NCI-H2171 (cell line): ENCODE results near the gene ADGRL1.
"Not testable (repeated sequence)": the region's sequence is repeated elsewhere in the genome, so short reads cannot be mapped to it uniquely, and the experiment has no call there.

Experiments used
- DNase-seq: peaks from one replicate; lab custom pipeline; 2025; lab: John Stamatoyannopoulos, UW

Gene ADGRL1

DNA sequence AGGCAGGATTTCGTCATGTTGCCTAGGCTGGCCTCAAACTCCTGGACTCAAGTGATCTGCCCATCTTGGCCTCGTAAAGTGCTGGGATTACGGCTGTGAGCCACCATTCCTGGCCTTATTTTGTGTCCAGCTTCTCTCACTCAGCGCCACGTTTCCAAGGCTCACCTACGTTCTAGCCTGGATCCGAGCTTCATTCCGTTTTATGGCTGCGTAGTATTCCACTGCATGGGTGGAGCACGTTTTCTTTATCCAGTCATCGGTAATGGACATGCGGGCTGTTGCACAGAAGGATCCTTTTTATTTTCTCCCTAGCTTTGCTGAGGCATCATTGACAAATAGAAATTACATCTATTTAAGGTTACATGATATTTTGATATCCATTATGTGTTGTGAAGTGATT is 16.6 kb downstream of the ADGRL1 start:
- no peak for DNase-seq

DNA sequence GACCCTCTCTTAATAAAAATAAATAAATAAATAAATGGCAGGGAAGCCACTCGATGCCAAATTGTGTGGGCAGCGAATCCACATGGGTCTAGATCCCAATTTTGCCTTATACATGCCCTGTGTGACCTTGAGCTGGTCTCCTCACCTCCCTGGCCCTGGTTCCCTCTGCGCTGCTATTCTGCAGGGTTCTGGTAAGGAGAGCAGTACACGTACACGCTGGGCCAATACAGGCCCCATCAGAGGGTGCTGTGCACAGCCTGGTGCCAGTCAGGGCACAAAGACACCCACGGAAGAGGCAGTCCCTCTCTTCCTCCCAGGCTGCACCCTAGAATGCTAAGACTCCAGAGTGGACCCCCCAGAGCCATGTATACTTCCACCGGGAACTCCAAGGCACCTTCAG is 17.9 kb downstream of the ADGRL1 start:
- not testable (repeated sequence) for DNase-seq

DNA sequence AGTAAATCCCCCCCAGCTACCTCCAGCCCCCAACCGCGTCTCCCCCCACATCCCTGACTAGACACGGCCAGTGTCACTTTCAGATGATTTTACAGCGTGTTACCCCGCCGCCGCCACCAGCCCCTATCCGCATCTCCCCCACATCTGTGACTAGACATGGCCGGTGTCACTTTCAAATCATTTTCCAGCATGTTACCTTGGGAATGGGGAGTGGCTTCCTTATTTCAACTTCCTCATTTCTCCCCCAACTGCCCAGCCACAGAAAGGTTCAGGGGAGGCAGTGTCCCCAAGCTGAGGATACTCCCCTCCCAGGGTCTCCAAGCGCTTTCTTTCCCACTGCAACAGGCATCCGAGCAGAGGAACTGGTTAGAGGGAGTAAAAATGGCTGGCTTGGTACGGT is 18.4 kb downstream of the ADGRL1 start:
- DNase-seq: no peak

DNA sequence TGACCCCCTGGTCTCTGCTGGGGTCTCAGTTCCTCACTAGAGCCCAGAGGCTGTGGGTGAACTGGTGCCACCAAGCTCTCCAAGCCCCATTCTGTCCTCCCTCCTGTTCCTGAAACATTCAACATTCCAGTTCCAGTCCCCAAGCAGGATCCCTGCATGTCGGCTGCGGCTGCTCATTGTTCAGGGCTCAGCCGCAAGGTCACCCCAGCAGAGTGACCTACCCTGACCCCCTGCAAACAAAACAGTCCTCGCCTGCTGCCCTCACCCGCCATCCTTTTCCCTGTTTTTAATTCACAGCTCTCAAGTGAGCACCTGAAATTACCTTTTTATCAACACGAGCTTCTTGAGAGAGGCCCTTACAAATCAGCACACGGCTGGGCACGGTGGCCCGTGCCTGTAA is 19.3 kb downstream of the ADGRL1 start:
- not testable (repeated sequence) for DNase-seq

DNA sequence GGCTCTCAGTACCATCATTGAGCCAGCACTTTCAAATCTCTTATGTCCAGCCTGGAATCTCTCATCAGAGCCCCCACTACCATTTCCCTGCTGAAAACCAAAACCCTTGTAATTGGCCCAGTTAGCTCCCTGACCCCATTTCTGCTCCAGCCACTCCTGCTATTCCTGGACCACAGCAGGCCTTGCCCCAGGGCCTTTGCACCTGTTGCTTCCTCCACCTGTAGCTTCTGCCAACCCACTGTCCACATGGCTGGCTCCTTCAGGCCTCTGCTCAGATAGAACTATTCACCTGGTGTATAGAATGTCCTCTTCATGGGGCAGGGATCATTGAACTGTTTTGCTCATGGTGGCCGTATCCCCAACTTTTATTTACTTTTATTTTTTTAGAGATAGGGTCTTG is 20.3 kb downstream of the ADGRL1 start:
- not testable (repeated sequence) for DNase-seq

DNA sequence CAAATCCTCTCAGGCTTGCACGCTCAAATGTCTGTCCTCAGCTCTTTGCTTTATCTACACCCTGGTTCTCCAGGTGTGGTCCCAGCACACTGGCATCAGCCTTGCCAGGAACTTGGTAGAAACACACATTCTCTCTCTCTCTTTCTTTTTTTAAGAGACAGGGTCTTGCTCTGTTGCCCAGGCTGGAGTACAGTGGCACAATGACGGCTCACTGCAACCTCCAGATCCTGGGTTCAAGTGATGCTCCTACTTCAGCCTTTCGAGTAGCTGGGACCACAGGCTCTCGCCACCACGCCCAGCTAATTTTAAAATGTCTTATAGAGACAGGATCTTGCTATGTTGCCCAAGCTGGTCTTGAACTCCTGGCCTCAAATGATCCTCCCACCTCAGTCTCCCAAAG is 20.8 kb downstream of the ADGRL1 start:
- DNase-seq: no peak

DNA sequence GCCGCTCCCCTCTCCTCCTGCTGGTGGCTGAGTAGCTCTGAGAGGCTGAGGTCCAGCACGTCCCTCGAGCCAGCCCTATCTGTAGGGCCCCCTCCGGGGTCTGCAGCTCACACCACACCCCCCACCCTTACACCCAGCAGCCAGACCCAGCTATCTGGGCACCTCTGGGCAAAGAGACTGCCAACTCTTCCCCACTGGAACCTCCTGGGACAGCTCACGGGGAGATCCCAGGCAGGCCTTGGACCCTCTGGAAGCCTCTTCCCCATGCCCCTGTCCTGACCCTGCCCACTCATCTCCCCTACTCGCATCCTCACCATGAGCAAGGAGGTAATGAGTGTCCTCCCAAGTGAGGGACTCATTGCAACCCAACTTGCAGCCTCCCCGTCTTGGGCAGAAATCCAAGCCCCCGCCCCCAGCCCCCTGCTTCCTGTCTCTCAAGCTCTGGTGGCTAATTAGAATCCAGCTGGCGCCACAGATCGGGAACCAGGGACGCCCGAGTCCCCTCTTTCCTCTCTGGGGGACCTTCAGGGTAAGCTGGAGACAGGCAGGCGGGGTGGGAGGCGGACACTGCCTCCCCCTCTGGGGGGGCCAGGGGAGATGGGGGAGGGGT is 22.1 kb downstream of the ADGRL1 start:
- peak; percentile 41 for DNase-seq

DNA sequence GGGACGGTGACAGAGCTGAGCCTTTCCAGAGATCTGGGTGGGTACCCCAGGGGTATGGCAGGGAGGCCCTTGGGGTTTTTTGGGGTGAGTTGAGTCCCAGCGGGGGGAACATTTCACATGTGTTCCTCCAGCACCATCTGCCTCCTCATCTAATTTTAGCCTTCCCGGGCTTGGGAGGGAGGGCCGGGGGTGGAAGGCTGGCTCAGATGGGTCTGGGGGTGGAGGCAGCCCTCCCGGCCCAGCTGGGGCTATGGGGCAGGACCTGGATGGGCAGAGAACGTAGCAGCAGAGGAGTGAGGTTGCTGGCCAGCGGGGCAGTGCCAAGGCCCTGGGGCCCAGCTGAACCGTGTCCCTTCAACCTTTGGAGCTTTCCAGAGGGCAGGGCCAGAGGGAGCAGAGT is 23.5 kb downstream of the ADGRL1 start:
- DNase-seq: no peak

DNA sequence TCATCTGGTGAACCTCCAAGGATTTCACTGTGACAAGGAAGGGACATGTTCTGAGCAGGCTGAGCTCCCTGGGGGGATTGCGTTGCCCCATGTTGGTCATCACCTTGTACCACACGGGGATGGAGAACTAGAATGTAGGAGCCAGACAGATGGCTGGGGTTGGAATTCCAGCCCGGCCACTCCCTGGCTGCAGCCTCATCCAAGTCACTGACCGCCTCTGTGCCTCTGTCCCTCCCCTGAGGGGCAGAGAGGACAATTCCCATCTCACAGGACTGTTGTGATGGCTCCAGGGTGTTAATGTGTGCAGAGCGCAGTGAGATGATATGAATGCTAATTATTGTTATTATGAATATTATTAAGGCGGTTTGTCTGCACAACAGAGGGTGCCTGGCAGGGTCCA is 24.1 kb downstream of the ADGRL1 start:
- no peak for DNase-seq

DNA sequence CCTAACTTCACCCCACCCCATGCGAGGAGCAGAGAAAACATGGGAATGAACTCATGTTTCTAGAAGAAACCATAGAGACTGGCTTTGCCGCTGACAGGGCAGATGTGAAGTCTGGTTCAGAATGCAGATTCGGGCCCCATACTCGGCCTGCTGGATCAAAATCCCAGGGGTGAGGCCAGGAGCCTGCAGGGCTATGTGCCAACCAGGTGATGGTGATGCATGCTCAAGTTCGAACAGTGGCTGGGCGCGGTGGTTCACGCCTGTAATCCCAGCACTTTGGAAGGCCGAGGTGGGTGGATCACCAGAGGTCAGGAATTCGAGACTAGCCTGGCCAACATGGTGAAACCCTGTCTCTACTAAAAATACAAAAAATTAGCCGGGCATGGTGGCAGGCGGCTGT is 24.8 kb downstream of the ADGRL1 start:
- not testable (repeated sequence) for DNase-seq

DNA sequence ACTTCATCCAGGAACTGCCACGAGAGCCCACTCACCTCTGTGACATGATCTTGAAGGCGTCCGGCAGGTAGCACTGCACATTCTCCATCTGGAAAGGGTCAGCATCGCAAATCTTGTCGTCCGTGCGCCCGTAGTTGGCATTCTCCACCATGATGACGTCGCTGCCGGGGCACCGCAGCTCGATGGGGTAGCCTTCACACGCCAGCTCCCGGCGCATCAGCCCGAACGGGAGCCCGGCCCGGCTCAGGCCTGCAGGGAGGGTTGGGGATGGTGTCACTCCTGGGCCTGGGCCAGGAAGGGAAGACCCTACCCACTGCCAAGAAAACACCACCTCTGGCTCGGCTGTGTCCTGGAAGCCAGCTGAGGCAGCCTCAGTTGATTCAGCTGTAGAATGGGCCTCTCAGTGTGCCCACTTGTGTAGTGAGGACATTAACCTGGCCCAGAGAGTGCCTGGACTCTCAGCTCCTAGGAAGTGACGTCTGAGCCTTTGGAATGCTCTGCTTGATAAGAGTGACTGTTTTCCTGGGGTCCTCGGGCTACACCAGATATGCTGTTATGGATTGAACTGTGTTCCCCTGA is 28.4 kb downstream of the ADGRL1 start:
- DNase-seq: no peak

DNA sequence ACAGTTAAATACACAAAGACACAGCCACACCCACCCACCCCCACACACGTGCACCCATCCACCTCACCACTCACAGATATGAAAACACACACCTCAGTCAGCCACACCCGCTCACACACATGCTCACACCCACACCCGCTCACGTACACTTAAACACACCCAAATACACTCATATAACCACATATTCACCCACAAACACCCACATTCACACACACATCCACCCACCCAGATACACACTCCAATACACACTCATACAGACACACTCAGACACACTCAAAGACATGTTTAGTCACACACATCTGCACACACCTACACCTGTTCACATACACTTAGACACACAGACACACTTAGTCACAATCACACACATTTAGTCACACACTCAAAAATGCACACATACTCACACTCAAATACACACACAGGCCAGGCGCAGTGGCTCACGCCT is 30.6 kb downstream of the ADGRL1 start:
- DNase-seq: no peak

DNA sequence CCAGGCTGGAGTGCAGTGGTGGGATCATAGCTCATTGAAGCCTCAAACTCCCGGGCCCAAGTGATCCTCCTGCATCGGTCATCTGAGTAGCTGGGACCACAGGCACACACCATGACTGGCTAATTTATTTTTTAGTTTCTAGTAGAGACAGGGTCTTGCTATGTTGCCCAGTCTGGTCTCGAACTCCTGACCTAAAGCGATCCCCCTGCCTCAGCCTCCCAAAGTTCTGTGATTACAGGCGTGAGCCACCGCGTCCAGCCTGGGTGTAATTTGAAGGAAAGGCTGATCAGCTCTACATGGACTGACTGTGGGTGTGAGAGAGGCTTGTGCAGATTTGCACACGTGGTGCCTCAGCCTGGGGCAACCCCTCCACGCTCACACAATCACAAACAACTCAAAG is 31.1 kb downstream of the ADGRL1 start:
- no peak for DNase-seq

DNA sequence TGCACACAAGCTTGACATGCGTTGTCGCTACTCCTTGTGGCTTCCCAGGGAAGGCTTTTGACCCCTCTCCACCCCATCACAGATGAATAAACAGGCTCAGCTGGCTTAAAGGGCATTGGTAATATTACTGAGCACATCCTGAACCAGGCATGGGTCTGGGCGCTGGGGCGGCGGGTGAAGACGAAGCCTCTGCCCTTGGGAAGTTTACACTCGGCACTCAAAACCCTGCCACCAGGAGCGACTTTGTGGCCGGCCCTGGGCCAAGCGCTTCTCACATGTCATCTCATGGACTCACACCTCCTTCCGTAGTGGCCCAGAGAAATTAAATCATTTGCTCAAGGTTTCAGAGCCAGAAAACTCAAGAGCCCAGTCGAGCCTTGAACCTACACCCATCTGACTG is 37.0 kb downstream of the ADGRL1 start:
- DNase-seq: no peak

DNA sequence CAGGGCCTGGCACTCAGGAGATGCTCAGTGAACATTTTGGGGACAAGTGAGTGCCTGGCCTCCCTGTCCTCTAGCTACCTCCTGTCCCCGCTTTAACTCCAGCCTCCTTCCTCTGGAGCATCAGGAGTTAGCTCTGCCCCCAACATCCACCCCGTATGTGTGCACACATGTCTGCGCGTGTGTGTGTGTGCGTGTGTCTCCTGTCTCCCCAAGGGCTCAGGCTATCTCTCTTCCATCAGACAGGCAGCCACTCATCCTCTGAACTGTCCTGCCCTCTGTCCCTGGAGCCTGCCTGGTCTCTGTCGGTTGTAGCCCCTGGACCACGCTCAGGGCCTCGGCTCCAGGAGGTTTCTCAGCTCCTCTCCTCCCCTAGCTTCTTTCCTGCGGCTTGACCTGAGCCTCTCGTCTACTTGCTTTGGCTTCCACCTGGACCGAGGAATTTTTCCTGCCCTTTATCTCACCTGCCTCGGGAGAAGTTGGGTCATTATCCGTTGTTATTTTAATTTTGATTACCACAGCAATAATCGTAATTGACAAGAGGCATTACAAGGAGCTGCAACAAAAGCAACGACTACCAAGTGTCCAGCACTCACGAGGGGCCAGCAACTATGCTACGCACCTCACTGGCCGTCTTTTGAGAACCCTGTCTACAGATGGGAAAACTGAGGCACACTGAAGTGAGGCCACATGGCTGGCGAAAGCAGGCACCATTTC is 37.6 kb downstream of the ADGRL1 start:
- DNase-seq: no peak

DNA sequence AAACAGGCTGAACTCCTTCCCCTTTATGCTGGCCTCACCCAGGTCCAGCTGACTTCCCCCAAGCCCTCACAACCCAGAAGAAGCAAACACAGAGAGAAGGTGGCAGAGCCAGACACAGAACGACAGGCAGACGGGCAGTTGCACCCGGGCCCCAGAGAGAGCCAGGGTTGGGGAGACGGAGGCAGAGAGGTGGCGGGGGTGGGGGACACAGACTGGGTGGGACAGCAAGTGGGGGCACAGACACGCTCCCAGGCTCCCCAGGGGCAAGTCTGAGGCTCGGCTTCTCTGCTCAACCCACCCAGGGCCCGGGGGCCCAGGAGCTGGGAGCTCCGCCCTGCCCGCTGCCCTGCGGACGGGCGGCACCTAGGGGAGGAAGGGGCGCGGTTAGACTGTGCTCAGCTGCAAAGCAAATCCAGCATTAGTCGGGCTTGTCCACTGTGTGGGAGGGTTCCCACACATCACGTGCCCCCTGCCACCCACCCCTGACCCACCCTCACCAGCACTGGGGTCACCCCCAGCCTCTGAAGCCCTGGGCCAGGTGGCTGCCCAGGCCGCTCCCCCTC is 38.3 kb downstream of the ADGRL1 start:
- no peak for DNase-seq

DNA sequence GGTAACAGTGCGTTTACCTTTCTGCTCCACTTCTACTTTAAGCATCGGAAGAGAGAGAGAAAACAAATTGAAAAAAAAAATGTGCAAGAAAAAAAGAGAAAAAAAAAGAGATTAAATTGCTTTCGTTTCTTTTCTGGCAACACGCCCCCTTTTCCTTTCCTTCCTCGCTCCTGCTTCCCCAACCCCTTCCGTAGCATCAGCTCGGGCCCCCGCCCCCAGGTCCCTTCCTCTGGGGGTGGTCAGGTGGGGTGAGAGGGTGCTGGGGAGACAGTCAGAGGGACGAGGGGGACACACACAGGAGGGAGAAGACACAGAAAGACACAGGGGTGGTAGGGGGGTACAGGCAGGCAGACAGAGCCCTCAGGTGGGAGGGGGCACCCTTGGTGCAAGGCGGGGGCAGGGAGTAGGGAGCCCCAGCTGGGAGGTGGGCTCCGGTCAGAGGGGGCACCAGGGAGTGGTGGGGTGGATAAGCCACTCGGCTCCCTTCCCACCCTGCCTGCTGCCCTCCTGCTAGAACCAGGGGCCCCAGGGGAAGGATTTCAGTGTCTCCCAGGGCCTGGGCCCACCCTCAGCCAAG is 38.9 kb downstream of the ADGRL1 start:
- DNase-seq: no peak

DNA sequence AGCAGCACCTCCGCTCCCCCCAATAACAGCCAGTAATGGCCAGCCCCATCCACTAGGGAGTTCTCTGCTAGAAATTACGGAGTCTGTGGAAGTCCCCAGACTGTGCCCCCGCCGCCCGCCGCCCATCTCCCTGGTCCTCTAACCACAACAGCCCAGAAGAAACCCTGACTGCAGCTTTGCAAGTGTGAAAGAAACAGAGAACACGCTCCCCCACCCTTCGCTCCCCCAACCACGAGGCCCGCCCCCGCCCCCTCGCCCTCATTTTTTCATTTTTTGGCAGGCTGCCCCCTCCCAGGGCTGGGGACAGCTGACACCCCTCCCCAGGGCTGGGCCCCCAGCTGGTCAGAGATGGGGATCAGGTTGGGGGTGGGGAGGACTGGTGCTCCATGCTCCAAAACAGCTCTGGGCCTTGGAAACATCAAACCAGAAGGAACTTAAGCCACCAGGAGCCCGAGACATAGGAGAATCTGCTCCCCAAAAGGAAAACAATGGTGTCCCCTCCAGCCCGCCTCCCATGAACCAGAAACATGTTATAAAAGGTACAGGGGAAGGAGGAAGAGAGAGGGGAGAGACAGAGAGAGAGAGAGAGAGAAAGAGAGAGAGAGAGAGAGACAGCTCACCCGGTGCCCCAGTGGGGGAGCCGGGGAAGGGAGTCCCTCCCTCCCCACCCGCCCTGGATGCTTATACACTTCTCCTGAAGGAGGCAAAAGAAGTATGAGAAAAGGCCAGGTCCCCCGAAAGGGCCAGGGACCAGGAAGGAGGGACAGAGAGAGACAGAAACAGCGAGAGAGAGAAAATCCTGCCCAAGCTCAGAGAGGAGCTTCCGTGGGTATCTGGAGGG is 39.8 kb downstream of the ADGRL1 start:
- no peak for DNase-seq

DNA sequence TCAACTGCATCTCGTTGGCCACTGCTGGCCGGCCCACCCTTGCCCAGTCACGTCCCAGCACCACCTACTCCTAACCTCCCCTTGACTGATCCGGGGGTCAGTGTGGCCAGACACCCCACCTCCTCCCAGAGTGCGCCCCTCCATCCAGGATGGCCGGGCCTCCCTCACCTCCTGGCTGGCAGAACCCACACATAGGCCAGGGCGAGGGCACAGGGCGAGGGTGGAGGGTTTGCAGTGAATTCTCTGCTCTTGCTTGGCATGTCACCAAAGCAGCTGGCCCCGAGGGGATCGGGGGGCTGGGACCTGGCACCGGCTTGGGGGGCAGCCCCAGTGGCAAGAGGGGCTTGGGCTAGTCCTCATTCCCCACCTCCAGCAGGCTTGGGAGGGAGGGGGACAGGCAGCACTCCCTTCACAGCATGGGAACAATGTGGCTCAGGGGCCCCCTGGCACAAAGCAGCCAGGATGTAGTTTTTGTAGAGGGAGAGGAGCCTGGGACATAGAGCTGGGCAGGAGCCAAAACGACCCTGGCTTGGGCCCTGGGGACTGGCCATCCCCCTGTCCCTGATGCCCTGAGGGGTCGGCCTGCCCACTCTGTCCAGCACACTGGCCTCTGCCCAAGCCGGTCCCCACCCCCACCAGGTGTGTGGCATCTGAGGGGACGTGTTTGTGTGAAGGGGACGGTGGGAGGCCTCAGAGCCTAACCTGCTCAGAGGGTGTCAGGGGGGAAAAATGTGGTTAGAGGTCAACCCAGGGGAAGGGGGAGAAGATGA is 41.1 kb downstream of the ADGRL1 start:
- no peak for DNase-seq

DNA sequence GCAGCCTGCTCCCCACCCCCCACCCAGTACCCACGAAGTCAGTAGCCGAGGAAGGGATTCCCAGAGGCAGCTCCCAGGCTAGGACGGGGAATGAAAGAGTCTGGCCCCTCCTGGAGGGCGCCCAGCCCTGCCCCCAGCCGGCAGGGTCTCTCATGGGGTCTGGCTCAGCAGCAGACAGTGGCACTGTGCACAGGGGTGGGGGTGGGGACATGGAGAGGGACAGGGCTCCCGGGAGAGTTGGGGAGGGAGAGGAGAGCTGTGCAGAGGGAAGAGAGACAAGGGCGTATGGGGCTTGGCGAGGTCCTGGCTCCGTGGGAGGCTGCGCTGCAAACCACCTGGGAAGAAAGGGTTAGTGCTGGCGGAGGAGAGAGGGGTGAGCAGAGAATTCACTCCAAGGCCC is 41.9 kb downstream of the ADGRL1 start:
- no peak for DNase-seq

DNA sequence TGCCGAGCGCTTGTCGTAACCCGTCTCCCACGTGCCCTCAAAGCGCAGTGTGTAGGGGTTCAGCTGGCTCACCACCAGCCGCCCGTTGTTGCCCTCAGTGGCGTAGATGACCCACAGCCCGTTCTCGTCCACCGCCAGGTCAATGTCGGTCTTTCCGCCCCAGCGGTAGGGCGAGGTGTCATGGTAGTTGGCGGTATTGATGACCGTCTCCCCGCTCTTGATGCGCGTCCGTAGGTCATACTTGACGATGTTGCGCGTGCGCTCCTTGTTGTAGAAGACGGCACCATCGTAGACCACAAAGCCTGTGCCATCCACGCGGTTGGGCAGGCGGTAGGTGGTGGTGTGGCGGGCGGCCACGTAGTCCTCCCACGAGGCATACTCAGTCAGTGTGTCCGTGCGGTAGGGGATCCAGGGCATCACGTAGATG is 43.1 kb downstream of the ADGRL1 start:
- no peak for DNase-seq
